ENCODE measurements around the gene BORA. TPM values are rescaled to one million over a fixed set of nuclear protein-coding genes. Genes with fewer than 3 reads are reported as not detected.
"Not testable (repeated sequence)": the region's sequence is repeated elsewhere in the genome, so short reads cannot be mapped to it uniquely, and the experiment has no call there.

Gene BORA
- total RNA-seq, 4 donors from 2014 or later: 0.78 to 3.3 (median 1.9) TPM

- H3K27ac ChIP-seq: peak within 1 kb of the TSS; percentile 74 to 97 (median 90)
- H3K4me3 ChIP-seq: peak within 1 kb of the TSS; percentile 88 to 99 (median 97)
- H3K27me3 ChIP-seq: no peaks in the 10 kb centered on the region
- H3K36me3 ChIP-seq: peaks cover 0 to 35% (median 0%) of the 10 kb centered on the region in 3 donors
- TF ChIP-seq CTCF (IDR thresholded peaks at IDR 0.05) (peak in 3 of 5 experiments; percentile 5 to 33 (median 22)), POLR2A (IDR thresholded peaks at IDR 0.05) (peak; percentile 45 to 81), EP300 (IDR thresholded peaks at IDR 0.05) (peak in 1 of 2 donors; percentile 91)
- H3K9me3 ChIP-seq: no peaks in the 10 kb centered on the region
- H3K4me1 ChIP-seq: peaks cover 0 to 73% (median 10%) of the 10 kb centered on the region in 4 donors
- WGBS, 2 donors: 0 to 1% methylated on average over 34 to 62 of the region's 81 CpGs
- DNase-seq (ENCODE audit: low spot score in 2 of 2): peak; percentile 93 to 98
Observed at GRCh38 chr13:72781451-72782439, 54.0 kb downstream of the BORA start, which contains the start of the genes DIS3 and PIBF1. Gene DIS3 (minus strand): TSS chr13:72781900. CDS start chr13:72781832, 68 bp downstream. Gene PIBF1 (plus strand): TSS chr13:72782133. CDS start chr13:72783470, 1,337 bp downstream.

GRCh38 chr13:72782717-72783116, 55.0 kb downstream of the BORA start:
- 1 to 5% methylated on average over 7 of the region's 7 CpGs for WGBS, 2 donors
- Histone ChIP-seq H3K27ac (peak overlapping the region in 3 of 4 donors; percentile 87 to 90 (median 89)), H3K4me1 (peaks cover 0 to 69% (median 10%) of the 10 kb centered on the region in 4 donors)

GRCh38 chr13:72784679-72785078, 57.0 kb downstream of the BORA start:
- DNase-seq (ENCODE audit: low spot score in 2 of 2); H3K9me3 ChIP-seq; H3K27ac ChIP-seq; H3K4me3 ChIP-seq; H3K27me3 ChIP-seq: not testable (repeated sequence)
- H3K4me1 ChIP-seq: peaks cover 0 to 56% (median 2%) of the 10 kb centered on the region in 4 donors
- WGBS, 2 donors: 93 to 94% methylated on average over 4 of the region's 4 CpGs
- peaks cover 0 to 30% (median 0%) of the 10 kb centered on the region in 3 donors for H3K36me3 ChIP-seq

More at GRCh38 chr13:72782717-72783116, 55.0 kb downstream of the BORA start:
- H3K9me3 ChIP-seq: no peaks in the 10 kb centered on the region
- no peak for DNase-seq (ENCODE audit: low spot score in 2 of 2)
- no peaks in the 10 kb centered on the region for H3K27me3 ChIP-seq
- TF ChIP-seq EP300 (IDR thresholded peaks at IDR 0.05) (no peak), POLR2A (IDR thresholded peaks at IDR 0.05) (no peak), CTCF (IDR thresholded peaks at IDR 0.05) (no peak)
- peaks cover 0 to 32% (median 0%) of the 10 kb centered on the region in 3 donors for H3K36me3 ChIP-seq
- peak overlapping the region; percentile 88 to 99 (median 97) for H3K4me3 ChIP-seq

- WGBS, 2 donors: 55 to 57% methylated on average over 1 of the region's 1 CpG
- peaks cover 0 to 63% (median 0%) of the 10 kb centered on the region in 3 donors for H3K36me3 ChIP-seq
- no peak for DNase-seq (ENCODE audit: low spot score in 2 of 2)
- no peaks in the 10 kb centered on the region for H3K27me3 ChIP-seq
- no peak overlapping the region for H3K27ac ChIP-seq
- no peaks in the 10 kb centered on the region for H3K9me3 ChIP-seq
- no peak overlapping the region for H3K4me3 ChIP-seq
- peaks cover 0 to 29% (median 0%) of the 10 kb centered on the region in 4 donors for H3K4me1 ChIP-seq
- no peak for TF ChIP-seq POLR2A (IDR thresholded peaks at IDR 0.05)
- no peak for TF ChIP-seq EP300 (IDR thresholded peaks at IDR 0.05)
- TF ChIP-seq CTCF (IDR thresholded peaks at IDR 0.05): no peak
Observed at GRCh38 chr13:72788831-72789230, 61.1 kb downstream of the BORA start.

- H3K9me3 ChIP-seq: no peaks in the 10 kb centered on the region
- H3K27ac ChIP-seq: no peak overlapping the region
- H3K4me1 ChIP-seq: peaks cover 0 to 5% (median 0%) of the 10 kb centered on the region in 4 donors
- H3K4me3 ChIP-seq: no peak overlapping the region
- DNase-seq (ENCODE audit: low spot score in 2 of 2): no peak
- 92 to 97% methylated on average over 2 of the region's 2 CpGs for WGBS, 2 donors
- TF ChIP-seq EP300 (IDR thresholded peaks at IDR 0.05) (no peak), POLR2A (IDR thresholded peaks at IDR 0.05) (no peak)
- H3K36me3 ChIP-seq: peaks cover 0 to 65% (median 0%) of the 10 kb centered on the region in 3 donors
- no peaks in the 10 kb centered on the region for H3K27me3 ChIP-seq
Observed at GRCh38 chr13:72792640-72793039, 64.9 kb downstream of the BORA start.

Data from tibial nerve (tissue), 4 donors.